SK-N-SH (cell line): ENCODE measurements around the gene CYP2D6. TPM values are rescaled to one million over a fixed set of nuclear protein-coding genes. Genes with fewer than 3 reads are reported as not detected.
A peak's percentile ranks its signal among the peaks of the same experiment; 100 is the strongest.
"Not testable (repeated sequence)": the region's sequence is repeated elsewhere in the genome, so short reads cannot be mapped to it uniquely, and the experiment has no call there.

Source experiments
- CTCF ChIA-PET: fragments of 300-600, 350-600 bp; formaldehyde crosslinking; extraction: SDS; loops from one replicate; lab custom pipeline; 2021; lab: Yijun Ruan, JAX
- POLR2A ChIA-PET: fragments of 350-600 bp; sonication (Branson Sonifier 250); formaldehyde crosslinking; extraction: SDS; loops from one replicate; lab custom pipeline; 2020; ENCODE audit warnings: antibody characterized with exemption, inconsistent platforms; lab: Yijun Ruan, JAX
- DNase-seq: peaks from one replicate; pipeline ENCODE4 v3.0.0; 2012
- H2AFZ ChIP-seq: fragments of 200-600 bp; sonication (generic); 2 replicates; pipeline ENCODE4 v1.8.1; 2016; ENCODE audit warnings: antibody characterized with exemption, mild to moderate bottlenecking, low read depth
- H3F3A ChIP-seq: fragments of 200-600 bp; sonication (generic); replicated peaks from 2 replicates; pipeline ENCODE3; 2016; ENCODE audit warnings: antibody characterized with exemption, mild to moderate bottlenecking; ENCODE audit not compliant: insufficient read depth
- H3K27ac ChIP-seq, 2 experiments: fragments of 200-500 bp in 1 of 2; fragments of 200-600 bp in 1 of 2; sonication (Bioruptor generic) in 1 of 2; sonication (generic), shearing (Covaris generic) in 1 of 2; 2 replicates each; pipeline versions ENCODE4 v1.5.1 to v1.6.1; 2014 to 2016; ENCODE audit warnings: low read depth in 2 of 2, inconsistent platforms in 1 of 2, low read length in 1 of 2, mild to moderate bottlenecking in 1 of 2, mixed read lengths in 1 of 2
- H3K27me3 ChIP-seq: fragments of 200-600 bp; sonication (generic), shearing (Covaris generic); 2 replicates; pipeline ENCODE4 v1.6.1; 2016; ENCODE audit warnings: mixed run types; ENCODE audit not compliant: insufficient read depth
- H3K36me3 ChIP-seq, 2 experiments: fragments of 200-500 bp in 1 of 2; fragments of 200-600 bp in 1 of 2; sonication (Bioruptor generic) in 1 of 2; sonication (generic) in 1 of 2; replicated peaks in 1 of 2; 2 replicates each; pipeline versions ENCODE3 to v1.5.1; 2014 to 2016; ENCODE audit warnings: low read length in 1 of 2, mild to moderate bottlenecking in 1 of 2; ENCODE audit not compliant: insufficient read depth in 2 of 2, control insufficient read depth in 1 of 2
- H3K4me1 ChIP-seq, 2 experiments: fragments of 200-500 bp in 1 of 2; fragments of 200-600 bp in 1 of 2; sonication (Bioruptor generic) in 1 of 2; sonication (generic), shearing (Covaris generic) in 1 of 2; 2 replicates each; pipeline versions ENCODE4 v1.5.1 to v1.6.1; 2014 to 2016; ENCODE audit warnings: low read depth in 1 of 2, low read length in 1 of 2, mixed run types in 1 of 2; ENCODE audit not compliant: insufficient read depth in 2 of 2, control insufficient read depth in 1 of 2
- H3K4me2 ChIP-seq: fragments of 200-600 bp; sonication (generic), shearing (Covaris generic); 2 replicates; pipeline ENCODE4 v1.6.1; 2017; ENCODE audit warnings: mixed run types
- H3K4me3 ChIP-seq, 2 experiments: fragments of 200-500 bp in 1 of 2; fragments of 200-600 bp in 1 of 2; sonication (Bioruptor generic) in 1 of 2; sonication (generic), shearing (Covaris generic) in 1 of 2; 2 replicates each; pipeline versions ENCODE4 v1.5.1 to v1.8.1; 2014 to 2016; ENCODE audit warnings: low read depth in 2 of 2, inconsistent platforms in 1 of 2, low read length in 1 of 2, mild to moderate bottlenecking in 1 of 2, mixed read lengths in 1 of 2, moderate library complexity in 1 of 2
- H3K79me2 ChIP-seq: fragments of 200-600 bp; sonication (generic); 2 replicates; pipeline ENCODE4 v1.8.1; 2017; ENCODE audit warnings: mild to moderate bottlenecking; ENCODE audit not compliant: insufficient read depth
- H3K9ac ChIP-seq: fragments of 200-600 bp; sonication (generic); 2 replicates; pipeline ENCODE4 v1.6.1; 2017; ENCODE audit warnings: mixed run types
- H3K9me2 ChIP-seq: fragments of 200-600 bp; sonication (generic); 2 replicates; pipeline ENCODE4 v1.6.1; 2017; ENCODE audit warnings: mixed run types
- H3K9me3 ChIP-seq: fragments of 200-600 bp; sonication (generic); 2 replicates; pipeline ENCODE4 v1.6.1; 2017; ENCODE audit warnings: mixed run types, mild to moderate bottlenecking, moderate library complexity
- H4K20me1 ChIP-seq: fragments of 200-600 bp; sonication (generic); 2 replicates; pipeline ENCODE4 v1.6.1; 2017; ENCODE audit warnings: mild to moderate bottlenecking, mixed run types; ENCODE audit not compliant: insufficient read depth
- EP300 ChIP-seq, 2 experiments: IDR thresholded peaks; 2 replicates each; pipeline versions ENCODE4 v1.4.0 to v1.6.1; 2012; ENCODE audit warnings: borderline replicate concordance in 1 of 2, low read depth in 1 of 2, low read length in 1 of 2
- FOXJ3 ChIP-seq: sonication (generic); formaldehyde crosslinking; IDR thresholded peaks from 2 replicates; pipeline ENCODE4 v1.5.1; 2020; ENCODE audit warnings: mild to moderate bottlenecking, missing genetic modification reagents
- IRF3 ChIP-seq: fragments of 150-350 bp; IDR thresholded peaks from 2 replicates; pipeline ENCODE4 v1.6.1; 2016; ENCODE audit warnings: mild to moderate bottlenecking, low read depth, low read length
- MAX ChIP-seq: IDR thresholded peaks from 2 replicates; pipeline ENCODE4 v1.4.0; 2012; ENCODE audit warnings: low read depth
- NFIC ChIP-seq: IDR thresholded peaks from 2 replicates; pipeline ENCODE4 v1.4.0; 2012; ENCODE audit warnings: borderline replicate concordance
- TCF12 ChIP-seq: IDR thresholded peaks from 2 replicates; pipeline ENCODE4 v1.4.0; 2012
- TEAD4 ChIP-seq: IDR thresholded peaks from 2 replicates; pipeline ENCODE4 v1.4.0; 2012; ENCODE audit warnings: mild to moderate bottlenecking, borderline replicate concordance; ENCODE audit not compliant: insufficient read depth
- USF1 ChIP-seq: IDR thresholded peaks from 2 replicates; pipeline ENCODE4 v1.4.0; 2012; ENCODE audit warnings: low read depth, borderline replicate concordance
- WGBS: methylation state at CpG from one replicate; pipeline ENCODE4 v1.1.6; 2017; ENCODE audit warnings: low lambda C conversion rate; 5-methylcytosine and 5-hydroxymethylcytosine counted together
- polyA plus RNA-seq, 3 experiments: library from polyadenylated mRNA; depleted of rRNA; stranded (reverse); fragments of >200 nt; gene quantifications; 2 replicates each; pipeline ENCODE4 v1.2.3, GENCODE V29; 2012
- TF ChIP-seq, protein P1 (sequence below): IDR thresholded peaks from 2 replicates; pipeline ENCODE4; 2012

The CYP2D6 gene
- polyA plus RNA-seq (2012; rRNA removed) = 0.26 and 0.32 TPM in 2 replicates
- polyA plus RNA-seq (2012; cell fraction: cytosol; rRNA removed) = 0.03 and 0.05 TPM in 2 replicates
- polyA plus RNA-seq (2012; cell fraction: nucleus; rRNA removed) = 5.0 and 6.1 TPM in 2 replicates

GRCh38 chr22:42130639-42131431 lies at the start of gene CYP2D6:
Gene CYP2D6 (minus strand): TSS chr22:42130810. CDS start chr22:42130791, 19 bp downstream.
- H3K4me2 ChIP-seq, H3K27me3 ChIP-seq, H3K79me2 ChIP-seq, H2AFZ ChIP-seq, H3K27ac ChIP-seq, H3K9me3 ChIP-seq, DNase-seq, H3K4me3 ChIP-seq, H3F3A ChIP-seq, POLR2A ChIA-PET, H3K9ac ChIP-seq, H3K4me1 ChIP-seq, H4K20me1 ChIP-seq, H3K9me2 ChIP-seq, CTCF ChIA-PET, H3K36me3 ChIP-seq: not testable (repeated sequence)
- 80% methylated on average over 2 of the region's 14 CpGs for WGBS

GRCh38 chr22:42179616-42180015 lies 49.0 kb upstream of the CYP2D6 start:
- Histone ChIP-seq H3K27me3 (no peaks in the 10 kb centered on the region), H3K27ac (peak overlapping the region in 1 of 2 experiments; percentile 28; a peak in 1 of 4 replicates), H3K4me3 (no peak overlapping the region), H3K79me2 (peaks cover 6% of the 10 kb centered on the region; the same call in 1 of the 2 replicates), H3K9me3 (no peaks in the 10 kb centered on the region), H3K4me1 (no peaks in the 10 kb centered on the region; a peak in 1 of 4 replicates), H2AFZ (no peak overlapping the region), H4K20me1 (peaks cover 51% of the 10 kb centered on the region), H3K9me2 (no peaks in the 10 kb centered on the region), H3K4me2 (no peak overlapping the region; the same call in 1 of the 2 replicates), H3K9ac (no peak overlapping the region), H3F3A (no peaks in the 10 kb centered on the region), H3K36me3 (peaks cover 0 to 3% of the 10 kb centered on the region in 2 experiments)
- no peak for DNase-seq
- WGBS = 88% methylated on average over 2 of the region's 6 CpGs
- TF ChIP-seq TEAD4 = peak; percentile 22; the same call in 1 of the 2 replicates
- TF ChIP-seq MAX = peak; percentile 83
- TF ChIP-seq, protein P1, sequence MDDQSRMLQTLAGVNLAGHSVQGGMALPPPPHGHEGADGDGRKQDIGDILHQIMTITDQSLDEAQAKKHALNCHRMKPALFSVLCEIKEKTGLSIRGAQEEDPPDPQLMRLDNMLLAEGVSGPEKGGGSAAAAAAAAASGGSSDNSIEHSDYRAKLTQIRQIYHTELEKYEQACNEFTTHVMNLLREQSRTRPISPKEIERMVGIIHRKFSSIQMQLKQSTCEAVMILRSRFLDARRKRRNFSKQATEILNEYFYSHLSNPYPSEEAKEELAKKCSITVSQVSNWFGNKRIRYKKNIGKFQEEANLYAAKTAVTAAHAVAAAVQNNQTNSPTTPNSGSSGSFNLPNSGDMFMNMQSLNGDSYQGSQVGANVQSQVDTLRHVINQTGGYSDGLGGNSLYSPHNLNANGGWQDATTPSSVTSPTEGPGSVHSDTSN = peak; percentile 72
- TF ChIP-seq TCF12 = peak; percentile 92
- no peak for TF ChIP-seq FOXJ3 (CRISPR knock-in tag)
- TF ChIP-seq EP300 (IDR thresholded peaks at IDR 0.05; ENCODE audit: borderline replicate concordance in 1 of 2, low read depth in 1 of 2, low read length in 1 of 2) = peak in 1 of 2 experiments; percentile 36; a peak in 1 of 4 replicates
- TF ChIP-seq IRF3 = no peak
- TF ChIP-seq NFIC = peak; percentile 60; the same call in 1 of the 2 replicates
- TF ChIP-seq USF1 = peak; percentile 28; the same call in 1 of the 2 replicates
- ChIA-PET CTCF (interaction anchor here (2.5 kb wide), 1 partner anchor 10 kb away, joined by 6 read pairs; no protein-coding TSS in a partner anchor), POLR2A (no interaction called here)
